Sigmoid colon (tissue), 4 donors: ENCODE data around the gene DIRAS2.

ENCODE experiments used
- POLR2A ChIP-seq, 2 donors: fragments of 450-650 bp; IDR thresholded peaks; one replicate each; pipeline ENCODE4 v1.6.1; 2016; ENCODE audit warnings: antibody characterized with exemption in 2 of 2, mild to moderate bottlenecking in 2 of 2, moderate library complexity in 2 of 2
- POLR2AphosphoS5 ChIP-seq, 4 donors: sonication (generic); formaldehyde crosslinking; IDR thresholded peaks; one replicate each; pipeline ENCODE4 v1.6.1; 2017; ENCODE audit warnings: antibody characterized with exemption in 4 of 4

DNA sequence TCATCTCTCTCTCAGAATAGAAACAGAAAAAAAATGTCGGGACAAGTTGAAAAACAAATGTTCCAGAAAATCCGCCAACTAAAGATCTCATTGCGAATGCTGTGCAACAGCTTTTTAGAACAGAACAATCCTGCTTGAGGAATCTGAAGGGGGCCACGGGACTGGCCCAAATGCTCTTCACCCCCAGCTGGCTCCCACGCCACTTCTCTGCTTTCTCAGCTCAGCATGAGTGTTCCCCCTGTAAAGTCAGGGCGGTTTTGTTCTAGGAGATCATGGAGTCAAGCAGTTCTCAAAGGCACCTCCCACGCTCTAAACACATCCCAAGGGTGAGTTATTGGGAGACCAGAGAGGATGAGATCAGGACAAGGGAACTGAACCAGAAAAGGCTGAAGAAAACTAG lies 31.5 kb downstream of the DIRAS2 start:
- no peak for TF ChIP-seq POLR2A (IDR thresholded peaks at IDR 0.05)
- TF ChIP-seq POLR2AphosphoS5 (IDR thresholded peaks at IDR 0.05), result no peak
